Motor neuron (in vitro differentiated cells): Measurements from ENCODE around the gene KRTAP13-4. TPM values are rescaled to one million over a fixed set of nuclear protein-coding genes. Genes with fewer than 3 reads are reported as not detected.
A peak's percentile ranks its signal among the peaks of the same experiment; 100 is the strongest.

Experiments
- ATAC-seq, 8 experiments: fragments of 200-7000 bp; cut with Tn5 transposase; replicated peaks in 6 of 8; 2 replicates each; pipeline ENCODE4 v1.8.0; 2021; ENCODE audit warnings: mild to moderate bottlenecking in 8 of 8, moderate library complexity in 8 of 8
- H3K27ac ChIP-seq, 2 donors: fragments of 250-450 bp; sonication (Bioruptor Pico); 2 replicates each; pipeline ENCODE4 v1.9.0; 2021; ENCODE audit warnings: antibody characterized with exemption in 2 of 2, mild to moderate bottlenecking in 2 of 2, moderate library complexity in 1 of 2
- H3K4me1 ChIP-seq, 2 donors: fragments of 250-450 bp; sonication (Bioruptor Pico); replicated peaks in 1 of 2; 2 replicates each; pipeline ENCODE4 v1.6.1; 2021; ENCODE audit warnings: antibody characterized with exemption in 2 of 2, mild to moderate bottlenecking in 2 of 2, moderate library complexity in 1 of 2
- H3K4me3 ChIP-seq, 5 donors: fragments of 250-450 bp; sonication (Bioruptor Pico); 2 replicates each; pipeline ENCODE4 v1.9.0; 2021; ENCODE audit warnings: antibody characterized with exemption in 5 of 5, mild to moderate bottlenecking in 5 of 5, moderate library complexity in 4 of 5
- WGBS, 10 experiments: fragments of 450-650 bp; shearing (Covaris generic); methylation state at CpG; one replicate each; pipeline ENCODE4 v1.0.0; 2022; 5-methylcytosine and 5-hydroxymethylcytosine counted together
- in situ Hi-C, 9 experiments: fragments of 400-800 bp; cut with MboI; loops; one replicate each; pipeline ENCODE4 v1.15.0; 2021; ENCODE audit warnings: low sequenced_read_pairs in 9 of 9, low pct_unique_long_range_greater_than_20kb in 2 of 9; ENCODE audit not compliant: unreplicated experiment in 9 of 9
- total RNA-seq, 8 experiments: library from RNA; unstranded; fragments of 300-600 nt; gene quantifications; 2 replicates each; pipeline versions ENCODE4 v1.2.3 to v1.2.4, GENCODE V29; 2022

KRTAP13-4 gene, protein sequence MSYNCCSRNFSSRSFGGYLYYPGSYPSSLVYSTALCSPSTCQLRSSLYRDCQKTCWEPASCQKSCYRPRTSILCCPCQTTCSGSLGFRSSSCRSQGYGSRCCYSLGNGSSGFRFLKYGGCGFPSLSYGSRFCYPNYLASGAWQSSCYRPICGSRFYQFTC
- under 1 TPM in 4 of 8 experiments, not detected in 4; 0.36 to 0.87 (median 0.62) TPM for total RNA-seq

DNA sequence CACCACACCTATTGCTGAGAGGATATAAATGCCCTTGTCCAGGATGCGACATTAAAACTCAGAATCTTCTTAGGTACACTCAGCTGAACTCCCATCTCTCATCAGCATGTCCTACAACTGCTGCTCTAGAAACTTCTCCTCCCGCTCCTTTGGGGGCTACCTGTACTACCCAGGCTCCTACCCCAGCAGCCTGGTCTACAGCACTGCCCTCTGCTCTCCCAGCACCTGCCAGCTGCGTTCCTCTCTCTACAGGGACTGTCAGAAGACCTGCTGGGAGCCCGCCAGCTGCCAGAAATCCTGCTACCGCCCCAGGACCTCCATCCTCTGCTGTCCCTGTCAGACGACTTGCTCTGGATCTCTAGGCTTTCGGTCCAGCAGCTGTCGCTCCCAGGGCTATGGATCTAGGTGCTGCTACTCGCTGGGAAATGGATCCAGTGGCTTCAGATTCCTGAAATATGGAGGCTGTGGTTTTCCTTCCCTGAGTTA is at the start of gene KRTAP13-4:
Gene KRTAP13-4 (plus strand): TSS at position 51 of the 486 bp plus-strand sequence. CDS start 56 bp downstream, at position 107.
- WGBS, 10 experiments: 0 to 100% (median 76%) methylated on average over 1 to 5 of the region's 9 CpGs; no CpG with 5 or more reads in 2 of the 10 experiments

DNA sequence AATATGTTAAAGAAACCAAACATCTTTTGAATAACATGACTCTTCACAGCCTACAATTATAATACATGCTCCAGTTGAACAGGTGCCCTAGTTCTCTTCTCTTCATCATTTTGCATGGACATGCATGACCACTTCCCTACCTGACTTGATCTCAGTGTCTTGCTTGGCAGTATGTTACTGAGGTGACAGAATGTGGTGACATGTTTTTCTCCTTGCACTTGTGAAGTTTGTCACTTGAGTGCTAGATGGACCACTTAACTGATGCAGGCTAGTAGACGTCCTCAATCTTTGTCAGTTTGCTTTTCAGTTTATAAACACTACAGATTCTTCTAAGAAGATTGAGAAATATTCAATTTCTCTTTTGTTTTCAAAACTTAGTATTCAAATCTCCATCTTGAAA is 47.8 kb upstream of the KRTAP13-4 start:
- no peaks in the 10 kb centered on the region for H3K4me1 ChIP-seq
- in situ Hi-C loops: no loop called here
- H3K27ac ChIP-seq: no peak overlapping the region
- ATAC-seq: no peak
- H3K4me3 ChIP-seq: no peak overlapping the region
- WGBS, 10 experiments: 0 to 100% (median 60%) methylated on average over 1 of the region's 1 CpG; no CpG with 5 or more reads in 3 of the 10 experiments

More for the DNA sequence above, at the start of gene KRTAP13-4:
- no peaks in the 10 kb centered on the region for H3K4me1 ChIP-seq
- no peak within 1 kb of the TSS for H3K27ac ChIP-seq
- no peak within 1 kb of the TSS for H3K4me3 ChIP-seq
- in situ Hi-C loops: no loop called here
- ATAC-seq: no peak

DNA sequence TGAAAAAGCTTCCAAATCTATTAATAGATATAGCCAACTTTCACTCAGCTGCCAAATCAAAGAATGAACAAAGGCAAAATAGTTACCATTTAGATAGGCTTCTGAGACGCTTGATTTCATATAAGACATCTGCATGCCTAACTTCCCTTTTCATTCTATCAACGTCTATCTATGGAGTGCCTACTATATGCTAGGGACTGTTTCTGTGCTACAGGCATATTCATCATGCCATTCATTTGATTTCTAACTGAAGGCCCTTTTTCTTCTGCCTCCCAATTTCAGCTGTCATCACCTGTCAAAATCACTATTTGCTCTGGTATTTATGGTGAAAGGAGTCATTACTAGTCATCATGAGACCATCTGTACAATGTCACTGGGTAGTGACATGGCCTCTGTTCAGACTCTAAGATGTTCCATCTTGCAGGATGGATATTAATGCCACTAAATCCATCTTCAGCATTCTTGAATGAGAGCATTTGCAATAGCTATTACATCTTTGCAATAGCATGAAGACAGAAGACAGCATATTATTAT is 38.5 kb upstream of the KRTAP13-4 start:
- Histone ChIP-seq H3K4me1 (peaks cover 0 to 8% of the 10 kb centered on the region in 2 donors), H3K27ac (peak overlapping the region in 1 of 2 donors; percentile 24), H3K4me3 (no peak overlapping the region)
- in situ Hi-C loops: no loop called here
- ATAC-seq: peak in 5 of 8 experiments; percentile 20 to 95 (median 94)
- WGBS, 10 experiments: 8 to 93% (median 56%) methylated on average over 1 to 2 of the region's 2 CpGs; no CpG with 5 or more reads in 4 of the 10 experiments

DNA sequence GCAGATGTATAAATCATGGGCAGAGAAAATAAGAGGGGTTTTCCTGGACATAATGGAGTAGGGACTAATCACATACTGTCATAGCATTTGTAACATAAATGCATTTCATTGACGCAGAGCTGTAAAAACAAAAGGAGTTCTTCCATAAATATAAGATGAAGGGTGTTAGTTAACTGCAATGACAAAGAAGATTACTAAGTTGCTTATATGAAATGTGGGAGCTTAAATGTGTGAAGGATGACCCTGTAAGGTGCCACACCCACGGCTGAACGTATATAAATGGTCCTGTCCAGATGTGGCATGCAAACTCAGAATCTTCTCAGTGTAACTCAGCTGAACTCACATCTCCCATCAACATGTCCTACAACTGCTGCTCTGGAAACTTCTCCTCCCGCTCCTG is 34.3 kb upstream of the KRTAP13-4 start, which contains the start of gene KRTAP13-1:
Gene KRTAP13-1 (plus strand): TSS at position 301 of the 400 bp plus-strand sequence. CDS start 56 bp downstream, at position 357.
- H3K4me1 ChIP-seq: peaks cover 0 to 8% of the 10 kb centered on the region in 2 donors
- H3K4me3 ChIP-seq: no peak within 1 kb of the TSS
- peak in 1 of 8 experiments; percentile 74 for ATAC-seq
- in situ Hi-C loops: no loop called here
- WGBS, 10 experiments: 21 to 90% (median 50%) methylated on average over 1 to 4 of the region's 4 CpGs; no CpG with 5 or more reads in 3 of the 10 experiments
- H3K27ac ChIP-seq: no peak within 1 kb of the TSS

DNA sequence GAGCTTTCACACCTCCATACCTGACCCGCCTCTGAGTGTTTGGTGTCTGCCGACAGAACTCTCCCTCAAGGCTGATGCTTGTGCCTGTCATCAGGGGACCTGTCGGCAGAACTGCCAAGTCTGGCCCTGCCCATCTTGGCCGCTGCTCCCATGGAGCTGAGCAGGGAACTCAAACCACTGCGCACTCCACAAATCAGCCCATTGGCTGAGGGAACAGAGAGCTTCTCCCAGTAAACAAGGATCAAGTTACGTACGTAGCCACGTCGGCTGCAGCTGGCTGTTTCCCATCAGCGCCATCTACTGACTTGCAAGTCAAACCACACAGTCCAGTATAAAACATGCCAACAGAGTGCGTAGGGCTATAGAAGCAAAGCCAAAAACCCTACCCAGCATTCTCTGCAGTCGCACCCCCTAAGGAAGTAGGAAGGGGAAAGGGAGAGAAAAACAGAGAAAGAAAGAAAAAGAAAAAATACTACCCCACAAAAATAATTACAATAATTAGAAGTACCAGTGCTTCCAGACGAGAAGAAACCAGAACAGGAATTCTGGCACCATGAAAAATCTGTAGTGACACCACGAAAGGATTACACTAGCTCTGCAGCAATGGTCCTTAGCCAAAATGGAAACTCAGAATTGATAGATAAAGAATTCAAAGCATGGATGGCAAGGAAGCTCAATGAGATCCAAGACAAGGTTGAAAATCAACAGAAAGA is 21.1 kb upstream of the KRTAP13-4 start:
- in situ Hi-C loops: no loop called here
- Histone ChIP-seq H3K27ac (no peak overlapping the region), H3K4me3 (no peak overlapping the region), H3K4me1 (no peaks in the 10 kb centered on the region)
- peak in 5 of 8 experiments; percentile 25 to 100 (median 88) for ATAC-seq
- WGBS, 10 experiments: 0 to 90% (median 44%) methylated on average over 1 to 11 of the region's 14 CpGs

DNA sequence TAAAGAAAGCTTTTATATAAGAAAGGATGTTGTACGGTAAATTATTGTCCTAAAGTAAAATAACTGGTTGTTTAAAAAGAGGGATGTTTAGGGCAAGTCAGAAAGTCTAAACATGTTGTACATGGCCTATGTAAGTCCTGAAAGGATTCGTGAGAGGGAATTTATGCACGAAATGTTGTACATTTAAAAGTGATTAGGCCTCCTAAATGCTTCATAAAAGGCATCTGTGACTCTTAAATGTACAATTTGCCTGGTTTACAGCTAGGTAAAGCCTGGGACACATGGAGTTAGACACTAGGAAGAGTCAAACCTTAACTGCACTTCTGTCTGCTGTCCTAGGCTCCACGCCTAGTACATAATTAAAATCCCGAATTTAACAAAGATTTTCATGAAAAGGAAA is 14.0 kb upstream of the KRTAP13-4 start:
- Histone ChIP-seq H3K27ac (no peak overlapping the region), H3K4me3 (no peak overlapping the region), H3K4me1 (no peaks in the 10 kb centered on the region)
- no peak for ATAC-seq
- 0 to 97% (median 73%) methylated on average over 2 to 5 of the region's 5 CpGs for WGBS, 10 experiments
- in situ Hi-C loops: no loop called here

DNA sequence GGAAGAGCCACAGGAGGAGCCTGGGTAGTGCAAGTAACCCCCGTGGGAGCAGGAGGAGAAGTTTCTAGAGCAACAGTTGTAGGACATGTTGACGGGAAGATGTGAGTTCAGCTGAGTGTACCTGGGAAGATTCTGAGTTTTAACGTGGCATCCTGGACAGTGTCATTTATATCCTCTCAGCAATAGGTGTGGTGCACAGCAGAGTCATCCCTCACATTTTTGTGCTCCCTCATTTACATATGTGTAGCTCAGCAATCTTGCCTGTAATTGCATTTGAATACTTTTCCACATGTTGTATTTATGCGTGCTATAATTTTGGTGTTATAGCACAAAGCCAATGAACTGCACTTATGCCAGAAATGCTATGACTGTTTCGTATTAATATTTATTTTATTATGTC is 4.2 kb upstream of the KRTAP13-4 start, which contains the start of gene KRTAP13-3:
Gene KRTAP13-3 (minus strand): TSS at position 101 of the 400 bp plus-strand sequence. CDS start 14 bp downstream, at position 87.
- WGBS, 10 experiments: 29 to 86% (median 67%) methylated on average over 1 to 3 of the region's 5 CpGs; no CpG with 5 or more reads in 1 of the 10 experiments
- Histone ChIP-seq H3K4me3 (no peak within 1 kb of the TSS), H3K4me1 (no peaks in the 10 kb centered on the region), H3K27ac (no peak within 1 kb of the TSS)
- in situ Hi-C loops: no loop called here
- no peak for ATAC-seq

DNA sequence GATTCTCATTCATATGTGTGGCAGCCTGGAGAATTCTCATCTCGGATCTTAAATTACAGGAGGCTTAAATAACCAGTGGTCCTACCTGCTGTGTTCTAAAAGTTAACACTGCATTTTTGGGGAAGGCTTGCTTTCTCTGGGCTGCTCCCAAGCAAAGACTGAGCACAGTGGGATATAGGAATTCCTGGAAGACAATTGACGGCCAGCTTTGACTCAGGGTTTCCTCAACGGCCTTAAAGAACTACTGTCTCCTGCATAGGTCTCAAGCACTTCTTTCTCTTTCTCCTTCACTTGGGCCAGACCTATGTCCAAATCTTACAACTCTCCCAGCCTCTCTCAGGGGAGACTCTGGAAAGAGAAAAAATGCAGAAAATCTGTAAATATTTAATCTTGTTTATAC is 3.3 kb upstream of the KRTAP13-4 start:
- Histone ChIP-seq H3K4me3 (no peak overlapping the region), H3K4me1 (no peaks in the 10 kb centered on the region), H3K27ac (no peak overlapping the region)
- no peak for ATAC-seq
- WGBS, 10 experiments: 0 to 56% (median 0%) methylated on average over 1 to 3 of the region's 3 CpGs; no CpG with 5 or more reads in 1 of the 10 experiments
- in situ Hi-C loops: no loop called here

DNA sequence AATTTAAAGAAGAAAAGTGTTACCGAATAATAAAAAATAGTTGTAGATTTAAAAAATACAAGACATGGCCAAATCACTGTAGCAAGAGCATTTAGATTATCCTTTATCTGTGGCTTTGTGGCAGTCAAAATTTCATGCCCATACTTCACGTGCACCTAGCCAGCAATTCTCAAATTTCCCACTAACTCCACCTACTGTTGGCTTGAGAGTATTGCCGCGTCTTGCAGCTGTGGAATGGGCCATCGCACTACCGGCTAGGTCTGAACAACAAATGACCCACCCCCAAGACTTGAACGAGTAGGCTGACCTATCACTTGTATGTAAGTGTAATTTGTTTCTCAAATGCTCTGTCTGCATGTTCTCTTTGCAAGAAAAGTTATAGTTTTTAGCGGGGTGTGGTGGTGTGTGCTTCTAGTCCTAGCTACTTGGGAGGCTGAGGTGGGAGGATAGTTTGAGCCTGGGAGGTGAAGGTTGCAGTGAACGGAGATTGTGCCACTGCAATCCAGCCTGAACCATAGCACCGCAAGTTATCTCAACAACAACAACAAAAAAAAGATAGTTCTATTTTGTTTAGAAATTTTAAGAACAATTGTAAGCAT is 4.1 kb downstream of the KRTAP13-4 start:
- 5 to 85% (median 58%) methylated on average over 3 to 10 of the region's 10 CpGs for WGBS, 10 experiments
- peak in 3 of 8 experiments; percentile 65 to 78 (median 70) for ATAC-seq
- Histone ChIP-seq H3K4me3 (no peak overlapping the region), H3K4me1 (peaks cover 0 to 6% of the 10 kb centered on the region in 2 donors), H3K27ac (no peak overlapping the region)
- in situ Hi-C loops: no loop called here

DNA sequence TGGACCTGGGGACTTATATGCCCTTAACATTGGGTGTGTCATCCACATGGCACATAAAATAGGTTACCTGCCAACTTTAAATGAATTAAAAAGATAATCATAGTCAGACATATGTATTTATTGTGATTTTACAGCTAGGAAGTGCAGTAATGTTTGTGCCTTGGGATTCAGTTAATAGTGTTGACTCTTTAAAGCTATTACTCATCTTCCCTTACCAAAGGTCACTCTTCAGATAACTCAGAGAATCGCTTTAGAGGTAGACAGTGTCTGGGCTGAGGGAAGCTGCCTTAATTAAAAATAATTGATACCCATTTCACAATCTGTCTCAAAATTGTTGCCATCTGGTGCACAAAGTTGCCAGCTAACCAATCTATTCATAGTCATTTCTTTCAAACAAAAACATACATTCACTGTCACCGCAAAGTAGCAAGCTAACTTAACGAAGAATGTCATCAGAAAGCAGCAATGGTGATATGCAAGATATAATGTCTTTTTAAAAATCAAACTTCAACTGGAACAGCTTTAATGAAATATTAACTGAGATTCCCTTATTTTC is 7.1 kb downstream of the KRTAP13-4 start:
- 0 to 100% (median 59%) methylated on average over 1 to 3 of the region's 3 CpGs for WGBS, 10 experiments
- Histone ChIP-seq H3K4me3 (no peak overlapping the region), H3K4me1 (peaks cover 0 to 6% of the 10 kb centered on the region in 2 donors), H3K27ac (no peak overlapping the region)
- in situ Hi-C loops: no loop called here
- peak in 3 of 8 experiments; percentile 24 to 63 (median 51) for ATAC-seq

DNA sequence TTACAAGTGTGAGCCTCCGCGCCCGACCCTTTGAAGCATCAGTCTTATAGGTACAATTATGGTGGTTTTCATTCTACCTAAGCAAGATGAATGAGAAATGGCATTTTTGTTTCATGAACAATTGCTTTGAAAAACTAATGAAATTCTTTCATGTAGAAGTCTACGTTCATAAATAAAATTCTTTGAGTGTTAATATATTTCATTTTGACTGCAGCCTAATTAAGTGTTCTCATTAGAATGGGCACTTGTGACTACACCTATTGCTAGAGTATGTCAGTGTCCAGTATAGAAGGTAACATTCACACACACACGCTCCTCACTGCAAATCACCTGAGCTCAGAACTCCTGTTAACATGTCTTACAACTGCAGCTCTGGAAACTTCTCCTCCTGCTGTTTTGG is 10.0 kb downstream of the KRTAP13-4 start, which contains the start of gene KRTAP15-1:
Gene KRTAP15-1 (plus strand): TSS at position 301 of the 400 bp plus-strand sequence. CDS start 53 bp downstream, at position 354.
- Histone ChIP-seq H3K27ac (no peak within 1 kb of the TSS), H3K4me1 (peaks cover 0 to 6% of the 10 kb centered on the region in 2 donors), H3K4me3 (no peak within 1 kb of the TSS)
- in situ Hi-C loops: no loop called here
- 20 to 100% (median 98%) methylated on average over 1 to 5 of the region's 5 CpGs; no CpG with 5 or more reads in 2 of the 10 experiments for WGBS, 10 experiments
- ATAC-seq: no peak

DNA sequence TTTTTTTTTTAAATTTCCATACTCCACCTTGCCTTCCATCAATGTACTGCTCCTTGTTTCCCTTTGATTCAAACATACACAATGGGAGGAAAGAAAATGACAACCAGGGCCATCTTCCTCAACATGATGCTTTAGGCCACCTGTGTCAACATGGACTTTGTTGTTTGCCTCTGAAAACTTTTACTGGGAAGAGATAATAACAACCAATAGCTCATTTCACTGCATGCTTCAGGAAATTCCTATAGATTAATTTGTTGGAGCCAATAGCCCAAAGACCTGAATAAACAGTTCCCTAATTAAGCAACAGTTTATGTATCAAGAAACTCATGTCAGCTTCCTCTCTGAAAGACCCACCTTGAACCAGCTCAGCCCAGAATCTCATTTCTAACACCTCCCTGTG is 13.2 kb downstream of the KRTAP13-4 start:
- ATAC-seq: no peak
- H3K4me1 ChIP-seq: peaks cover 0 to 3% of the 10 kb centered on the region in 2 donors
- in situ Hi-C loops: no loop called here
- H3K27ac ChIP-seq: no peak overlapping the region
- no peak overlapping the region for H3K4me3 ChIP-seq
